NCI-H510A (cell line): ENCODE data around the gene GRAMD2A.

Source experiments
- DNase-seq: peaks from one replicate; lab custom pipeline; 2025; lab: John Stamatoyannopoulos, UW

The GRAMD2A gene

GRCh38 chr15:72167445-72167844 lies 30.1 kb downstream of the GRAMD2A start:
- no peak for DNase-seq

GRCh38 chr15:72166716-72167417 lies 30.7 kb downstream of the GRAMD2A start:
- DNase-seq = no peak

GRCh38 chr15:72163719-72164118 lies 33.9 kb downstream of the GRAMD2A start:
- no peak for DNase-seq

GRCh38 chr15:72162569-72162968 lies 35.0 kb downstream of the GRAMD2A start:
- no peak for DNase-seq

GRCh38 chr15:72161361-72162132 lies 36.0 kb downstream of the GRAMD2A start:
- no peak for DNase-seq

GRCh38 chr15:72160696-72161245 lies 36.8 kb downstream of the GRAMD2A start:
- no peak for DNase-seq

- no peak for DNase-seq
These were observed 40.7 kb downstream of the GRAMD2A start for GRCh38 chr15:72156928-72157327.

- DNase-seq = no peak
These were observed 41.7 kb downstream of the GRAMD2A start for GRCh38 chr15:72155635-72156616.

- no peak for DNase-seq
These were observed 42.5 kb downstream of the GRAMD2A start for GRCh38 chr15:72155003-72155621.

GRCh38 chr15:72154316-72154715 lies 43.3 kb downstream of the GRAMD2A start:
- DNase-seq = no peak

- DNase-seq = no peak
These were observed 44.2 kb downstream of the GRAMD2A start for GRCh38 chr15:72153269-72154000.

- no peak for DNase-seq
These were observed 50.2 kb downstream of the GRAMD2A start for GRCh38 chr15:72147418-72147817.

GRCh38 chr15:72146934-72147333 lies 50.7 kb downstream of the GRAMD2A start:
- no peak for DNase-seq

GRCh38 chr15:72146221-72146620 lies 51.4 kb downstream of the GRAMD2A start:
- DNase-seq = no peak

- no peak for DNase-seq
These were observed 56.2 kb downstream of the GRAMD2A start for GRCh38 chr15:72141171-72142084.

- DNase-seq = no peak
These were observed 57.5 kb downstream of the GRAMD2A start for GRCh38 chr15:72140088-72140487.

GRCh38 chr15:72139667-72140066 lies 57.9 kb downstream of the GRAMD2A start:
- no peak for DNase-seq

- DNase-seq = no peak
These were observed 61.2 kb downstream of the GRAMD2A start for GRCh38 chr15:72136170-72137051.

GRCh38 chr15:72135719-72136118 lies 61.9 kb downstream of the GRAMD2A start:
- no peak for DNase-seq
